HL-60 (cell line): ENCODE results near the gene STXBP2.

Source experiments
- CTCF ChIP-seq: IDR thresholded peaks from one replicate; pipeline ENCODE4 v1.5.1; 2011; ENCODE audit warnings: low read length, control low read depth, inconsistent platforms; ENCODE audit not compliant: insufficient read depth
- GABPA ChIP-seq: IDR thresholded peaks from 2 replicates; pipeline ENCODE4 v1.6.1; 2012; ENCODE audit warnings: low read depth
- POLR2AphosphoS5 ChIP-seq: IDR thresholded peaks from 2 replicates; pipeline ENCODE4 v1.6.1; 2012; ENCODE audit warnings: low read depth
- REST ChIP-seq: IDR thresholded peaks from 2 replicates; pipeline ENCODE4 v1.6.1; 2012; ENCODE audit warnings: low read depth; ENCODE audit not compliant: insufficient replicate concordance

GRCh38 chr19:7602240-7602934 lies 34.5 kb upstream of the STXBP2 start:
- TF ChIP-seq CTCF (no peak), POLR2AphosphoS5 (no peak), REST (no peak), GABPA (no peak)
